GM23338 (cell line): ENCODE data around the gene CYTH3. TPM values are rescaled to one million over a fixed set of nuclear protein-coding genes. Genes with fewer than 3 reads are reported as not detected.

Experiments
- ATAC-seq: fragments of 200-7000 bp; cut with Tn5 transposase; 3 replicates; pipeline ENCODE4 v1.9.1; 2020
- DNase-seq: peaks from one replicate; pipeline ENCODE4 v3.0.0-alpha.2; 2015; ENCODE audit warnings: low spot score
- H2AFZ ChIP-seq: fragments of 200-600 bp; sonication (generic); 2 replicates; pipeline ENCODE4 v1.8.0; 2016; ENCODE audit warnings: antibody characterized with exemption, mild to moderate bottlenecking, moderate library complexity
- H3F3A ChIP-seq: fragments of 200-600 bp; sonication (generic); replicated peaks from 2 replicates; pipeline ENCODE4 v1.8.0; 2017; ENCODE audit warnings: antibody characterized with exemption, mixed run types, low read depth
- H3K27ac ChIP-seq: fragments of 200-600 bp; sonication (generic); 2 replicates; pipeline ENCODE4 v1.6.1; 2016; ENCODE audit warnings: low read depth
- H3K27me3 ChIP-seq: fragments of 200-600 bp; sonication (generic); 2 replicates; pipeline ENCODE4 v1.8.0; 2016; ENCODE audit warnings: mild to moderate bottlenecking, mixed run types, moderate library complexity; ENCODE audit not compliant: insufficient read depth
- H3K36me3 ChIP-seq: fragments of 200-600 bp; sonication (generic); 2 replicates; pipeline ENCODE4 v1.8.0; 2016; ENCODE audit warnings: mild to moderate bottlenecking; ENCODE audit not compliant: insufficient read depth
- H3K4me1 ChIP-seq: fragments of 200-600 bp; sonication (generic); 2 replicates; pipeline ENCODE4 v1.8.0; 2016; ENCODE audit warnings: mild to moderate bottlenecking, moderate library complexity; ENCODE audit not compliant: insufficient read depth
- H3K4me2 ChIP-seq: fragments of 200-600 bp; sonication (generic); 2 replicates; pipeline ENCODE4 v1.7.1; 2017; ENCODE audit warnings: mixed run types
- H3K4me3 ChIP-seq: fragments of 200-600 bp; sonication (generic); 2 replicates; pipeline ENCODE4 v1.6.1; 2016; ENCODE audit warnings: mixed run types
- H3K79me2 ChIP-seq: fragments of 200-600 bp; sonication (generic); replicated peaks from 2 replicates; pipeline ENCODE4 v1.8.0; 2017; ENCODE audit warnings: mild to moderate bottlenecking; ENCODE audit not compliant: insufficient read depth
- H3K9me2 ChIP-seq: fragments of 200-600 bp; sonication (generic); 2 replicates; pipeline ENCODE4 v1.8.0; 2017; ENCODE audit not compliant: insufficient read depth
- H4K20me1 ChIP-seq: fragments of 200-600 bp; sonication (generic); replicated peaks from 2 replicates; pipeline ENCODE4 v1.8.0; 2017; ENCODE audit warnings: mild to moderate bottlenecking; ENCODE audit not compliant: insufficient read depth
- H3K27ac Mint-ChIP-seq: 2 replicates; pipeline ENCODE4 v1.8.0; 2020; ENCODE audit warnings: inconsistent platforms, mild to moderate bottlenecking, moderate library complexity, mixed read lengths
- H3K27me3 Mint-ChIP-seq: 3 replicates; pipeline ENCODE4 v1.8.0; 2022; ENCODE audit warnings: low read depth, mild to moderate bottlenecking, moderate library complexity, mixed read lengths, inconsistent platforms; ENCODE audit not compliant: insufficient read depth, poor library complexity
- H3K36me3 Mint-ChIP-seq: 3 replicates; pipeline ENCODE4 v1.8.0; 2021; ENCODE audit warnings: low read depth, mild to moderate bottlenecking, inconsistent platforms, moderate library complexity, mixed read lengths
- H3K4me1 Mint-ChIP-seq: 3 replicates; pipeline ENCODE4 v1.8.0; 2020; ENCODE audit warnings: mild to moderate bottlenecking, inconsistent platforms, mixed read lengths
- H3K4me3 Mint-ChIP-seq: 3 replicates; pipeline ENCODE4 v1.8.0; 2021; ENCODE audit warnings: moderate library complexity, mild to moderate bottlenecking, inconsistent platforms, mixed read lengths
- H3K9me3 Mint-ChIP-seq: 3 replicates; pipeline ENCODE4 v1.8.0; 2020; ENCODE audit warnings: moderate library complexity, mild to moderate bottlenecking, inconsistent platforms, mixed read lengths
- CREB1 ChIP-seq: fragments of 250-450 bp; sonication (Bioruptor Pico); IDR thresholded peaks from 2 replicates; pipeline ENCODE4 v1.5.0; 2020; ENCODE audit warnings: low read depth, mild to moderate bottlenecking, moderate library complexity
- CTCF ChIP-seq, 2 experiments: fragments of 200-600 bp in 1 of 2; sonication (generic) in 1 of 2; conservative IDR thresholded peaks; 2 replicates each; pipeline versions ENCODE4 v1.5.1 to v1.6.1; 2016 to 2017; ENCODE audit warnings: antibody characterized with exemption in 2 of 2, low read depth in 2 of 2, mild to moderate bottlenecking in 2 of 2, moderate library complexity in 1 of 2
- ETS1 ChIP-seq: IDR thresholded peaks from 2 replicates; pipeline ENCODE4 v1.6.1; 2016; ENCODE audit warnings: antibody characterized with exemption
- EZH2 ChIP-seq: fragments of 200-600 bp; sonication (generic); IDR thresholded peaks from one replicate; pipeline ENCODE4 v1.8.0; 2017; ENCODE audit warnings: antibody characterized with exemption, mild to moderate bottlenecking, low read depth; ENCODE audit not compliant: unreplicated experiment
- EZH2phosphoT487 ChIP-seq: fragments of 200-600 bp; sonication (generic); IDR thresholded peaks from one replicate; pipeline ENCODE4 v1.8.1; 2018; ENCODE audit warnings: antibody characterized with exemption; ENCODE audit not compliant: unreplicated experiment
- JUNB ChIP-seq: IDR thresholded peaks from one replicate; pipeline ENCODE4 v1.6.1; 2016; ENCODE audit warnings: antibody characterized with exemption; ENCODE audit not compliant: unreplicated experiment
- NANOG ChIP-seq: IDR thresholded peaks from 2 replicates; pipeline ENCODE4 v1.6.1; 2016; ENCODE audit warnings: antibody characterized with exemption, borderline replicate concordance
- POLR2AphosphoS5 ChIP-seq: IDR thresholded peaks from 2 replicates; pipeline ENCODE4 v1.6.1; 2016; ENCODE audit warnings: antibody characterized with exemption, low read depth
- REST ChIP-seq: IDR thresholded peaks from one replicate; pipeline ENCODE4 v1.6.1; 2018; ENCODE audit warnings: antibody characterized with exemption; ENCODE audit not compliant: unreplicated experiment
- STAT1 ChIP-seq: IDR thresholded peaks from one replicate; pipeline ENCODE4 v1.6.1; 2016; ENCODE audit warnings: antibody characterized with exemption; ENCODE audit not compliant: unreplicated experiment
- ZNF114 ChIP-seq: fragments of 250-450 bp; sonication (Bioruptor Pico); IDR thresholded peaks from 2 replicates; pipeline ENCODE4 v1.5.0; 2020; ENCODE audit warnings: mild to moderate bottlenecking, moderate library complexity
- ZNF331 ChIP-seq: fragments of 250-450 bp; sonication (Bioruptor Pico); IDR thresholded peaks from 2 replicates; pipeline ENCODE4 v1.5.0; 2020; ENCODE audit warnings: low read depth, mild to moderate bottlenecking, moderate library complexity
- ZNF462 ChIP-seq: fragments of 250-450 bp; sonication (Bioruptor Pico); IDR thresholded peaks from 2 replicates; pipeline ENCODE4 v1.5.0; 2020; ENCODE audit warnings: mild to moderate bottlenecking, moderate library complexity
- polyA plus RNA-seq: library from polyadenylated mRNA; unstranded; fragments of >200 nt; fragmentation: Nextera tagmentation; extraction: Ambion mirVana; gene quantifications from 2 replicates; pipeline ENCODE4 v1.2.1, GENCODE V29; 2016
- total RNA-seq: library from RNA; depleted of rRNA; stranded (reverse); fragments of >200 nt; shearing (Covaris generic); gene quantifications from 2 replicates; pipeline ENCODE4 v1.2.3, GENCODE V29; 2014

Gene CYTH3
- total and polyA plus RNA-seq, 2 experiments from 2014 or later, result 4.6 to 15.3 TPM

GRCh38 chr7:6250364-6250833 lies 22.0 kb downstream of the CYTH3 start:
- no peak overlapping the region for H3K27ac ChIP-seq
- Mint-ChIP-seq H3K27me3 (peaks cover 3% of the 10 kb centered on the region), H3K27ac (no peak overlapping the region), H3K4me1 (peaks cover 41% of the 10 kb centered on the region), H3K4me3 (no peak overlapping the region), H3K36me3 (no peaks in the 10 kb centered on the region), H3K9me3 (no peaks in the 10 kb centered on the region)
- no peak for ATAC-seq
- no peak for TF ChIP-seq STAT1
- TF ChIP-seq CREB1 (CRISPR knock-in tag), result no peak
- TF ChIP-seq NANOG, result no peak
- no peak for TF ChIP-seq ZNF462 (CRISPR knock-in tag)
- no peak for TF ChIP-seq ETS1
- TF ChIP-seq REST, result no peak
- TF ChIP-seq POLR2AphosphoS5, result no peak
- no peak for TF ChIP-seq CTCF (conservative IDR thresholded peaks at IDR 0.05; ENCODE audit: low read depth in 2 of 2)
- no peak for TF ChIP-seq ZNF114 (CRISPR knock-in tag)
- no peak for TF ChIP-seq JUNB
- no peak for TF ChIP-seq ZNF331 (CRISPR knock-in tag)
- TF ChIP-seq EZH2phosphoT487, result no peak
- no peak for TF ChIP-seq EZH2
- no peak for DNase-seq
- H3F3A ChIP-seq, result no peaks in the 10 kb centered on the region
- peaks cover 23% of the 10 kb centered on the region for H3K79me2 ChIP-seq
- H3K27me3 ChIP-seq, result no peaks in the 10 kb centered on the region
- no peaks in the 10 kb centered on the region for H3K36me3 ChIP-seq
- peaks cover 19% of the 10 kb centered on the region for H3K4me1 ChIP-seq
- no peaks in the 10 kb centered on the region for H4K20me1 ChIP-seq
- H3K4me2 ChIP-seq, result no peak overlapping the region
- H3K9me2 ChIP-seq, result no peaks in the 10 kb centered on the region
- H3K4me3 ChIP-seq, result no peak overlapping the region
- no peak overlapping the region for H2AFZ ChIP-seq
